ENCODE measurements around the gene ESRRG.

GRCh38 chr1:216682752-216683151 lies 40.5 kb downstream of the ESRRG start:
- TF ChIP-seq, protein P1, sequence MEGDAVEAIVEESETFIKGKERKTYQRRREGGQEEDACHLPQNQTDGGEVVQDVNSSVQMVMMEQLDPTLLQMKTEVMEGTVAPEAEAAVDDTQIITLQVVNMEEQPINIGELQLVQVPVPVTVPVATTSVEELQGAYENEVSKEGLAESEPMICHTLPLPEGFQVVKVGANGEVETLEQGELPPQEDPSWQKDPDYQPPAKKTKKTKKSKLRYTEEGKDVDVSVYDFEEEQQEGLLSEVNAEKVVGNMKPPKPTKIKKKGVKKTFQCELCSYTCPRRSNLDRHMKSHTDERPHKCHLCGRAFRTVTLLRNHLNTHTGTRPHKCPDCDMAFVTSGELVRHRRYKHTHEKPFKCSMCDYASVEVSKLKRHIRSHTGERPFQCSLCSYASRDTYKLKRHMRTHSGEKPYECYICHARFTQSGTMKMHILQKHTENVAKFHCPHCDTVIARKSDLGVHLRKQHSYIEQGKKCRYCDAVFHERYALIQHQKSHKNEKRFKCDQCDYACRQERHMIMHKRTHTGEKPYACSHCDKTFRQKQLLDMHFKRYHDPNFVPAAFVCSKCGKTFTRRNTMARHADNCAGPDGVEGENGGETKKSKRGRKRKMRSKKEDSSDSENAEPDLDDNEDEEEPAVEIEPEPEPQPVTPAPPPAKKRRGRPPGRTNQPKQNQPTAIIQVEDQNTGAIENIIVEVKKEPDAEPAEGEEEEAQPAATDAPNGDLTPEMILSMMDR (IDR thresholded peaks at IDR 0.05; ENCODE audit: poor library complexity, severe bottlenecking) = peak; percentile 19
- TF ChIP-seq POLR2AphosphoS5 (IDR thresholded peaks at IDR 0.05) = peak; percentile 100
- TF ChIP-seq EP300 (conservative IDR thresholded peaks at IDR 0.05; ENCODE audit: poor library complexity, severe bottlenecking) = peak; percentile 99
- peak; percentile 89 for TF ChIP-seq REST (IDR thresholded peaks at IDR 0.05; ENCODE audit: borderline replicate concordance)
- peak; percentile 38 for TF ChIP-seq RAD21 (conservative IDR thresholded peaks at IDR 0.05)
